Measurements from ENCODE around the gene PKD1L1. TPM values are rescaled to one million over a fixed set of nuclear protein-coding genes. Genes with fewer than 3 reads are reported as not detected.

The PKD1L1 gene
- total RNA-seq, 1 donor: under 0.01 TPM

DNA sequence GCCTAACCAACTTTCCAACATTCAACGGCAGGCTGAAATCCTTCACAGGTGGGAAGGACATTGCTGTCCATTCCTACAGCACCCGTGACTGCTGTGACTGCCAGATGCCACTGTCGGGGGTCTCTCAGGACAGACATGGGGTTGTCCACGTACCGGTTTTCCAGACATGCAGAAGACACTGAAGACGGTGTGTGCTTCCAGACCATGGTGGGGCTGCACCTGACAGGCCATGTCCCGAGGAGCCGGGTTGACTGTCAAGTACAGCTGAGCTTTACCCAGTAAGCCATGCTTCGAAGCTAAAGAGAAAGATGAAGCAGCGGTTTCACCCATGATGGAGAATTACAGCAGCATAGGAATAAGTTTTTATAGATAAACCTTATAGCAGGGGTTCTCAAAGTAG is 70.9 kb downstream of the PKD1L1 start:
- no peak for DNase-seq (ENCODE audit: low read depth)
- TF ChIP-seq, protein P1, sequence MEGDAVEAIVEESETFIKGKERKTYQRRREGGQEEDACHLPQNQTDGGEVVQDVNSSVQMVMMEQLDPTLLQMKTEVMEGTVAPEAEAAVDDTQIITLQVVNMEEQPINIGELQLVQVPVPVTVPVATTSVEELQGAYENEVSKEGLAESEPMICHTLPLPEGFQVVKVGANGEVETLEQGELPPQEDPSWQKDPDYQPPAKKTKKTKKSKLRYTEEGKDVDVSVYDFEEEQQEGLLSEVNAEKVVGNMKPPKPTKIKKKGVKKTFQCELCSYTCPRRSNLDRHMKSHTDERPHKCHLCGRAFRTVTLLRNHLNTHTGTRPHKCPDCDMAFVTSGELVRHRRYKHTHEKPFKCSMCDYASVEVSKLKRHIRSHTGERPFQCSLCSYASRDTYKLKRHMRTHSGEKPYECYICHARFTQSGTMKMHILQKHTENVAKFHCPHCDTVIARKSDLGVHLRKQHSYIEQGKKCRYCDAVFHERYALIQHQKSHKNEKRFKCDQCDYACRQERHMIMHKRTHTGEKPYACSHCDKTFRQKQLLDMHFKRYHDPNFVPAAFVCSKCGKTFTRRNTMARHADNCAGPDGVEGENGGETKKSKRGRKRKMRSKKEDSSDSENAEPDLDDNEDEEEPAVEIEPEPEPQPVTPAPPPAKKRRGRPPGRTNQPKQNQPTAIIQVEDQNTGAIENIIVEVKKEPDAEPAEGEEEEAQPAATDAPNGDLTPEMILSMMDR (IDR thresholded peaks at IDR 0.05; ENCODE audit: insufficient read depth, low read length): no peak
- H3K4me3 ChIP-seq (ENCODE audit: low read depth, low read length): no peak overlapping the region

DNA sequence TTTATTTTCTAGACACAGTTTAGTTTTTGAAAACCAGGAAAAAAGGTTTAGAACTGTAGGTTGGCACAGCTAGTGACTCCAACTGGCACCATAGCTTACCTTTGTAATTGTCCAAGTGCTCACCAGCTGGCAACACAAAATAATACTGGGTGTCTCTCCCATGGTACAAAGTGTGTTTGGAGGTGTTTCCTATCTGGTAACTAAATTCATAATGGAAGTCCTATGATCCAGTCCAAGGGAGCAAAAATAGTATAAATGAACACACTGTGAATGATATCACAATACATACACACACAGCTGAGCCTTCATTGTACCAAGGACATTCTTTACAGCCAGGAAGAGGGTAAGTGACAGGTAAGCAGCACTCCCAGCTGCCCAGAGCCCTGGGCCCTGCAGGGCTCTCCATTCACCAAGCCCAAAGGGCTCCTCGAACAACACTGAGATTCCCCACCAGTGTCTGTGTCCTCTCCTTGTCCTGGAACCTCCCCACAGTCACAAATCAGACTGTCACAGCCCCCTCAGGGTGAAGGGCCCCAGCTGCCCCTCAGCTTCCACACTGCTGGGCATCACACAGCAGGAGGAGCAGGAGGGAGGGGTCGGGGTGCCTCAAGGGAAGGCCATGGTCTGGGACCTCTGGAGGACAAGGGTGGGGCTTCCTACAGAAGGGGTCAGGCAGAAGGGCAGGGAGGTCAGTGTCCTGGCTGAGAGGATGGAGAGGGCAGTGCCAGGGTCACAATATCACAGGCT is 72.1 kb downstream of the PKD1L1 start:
- no peak overlapping the region for H3K4me3 ChIP-seq (ENCODE audit: low read depth, low read length)
- TF ChIP-seq, protein P1 (IDR thresholded peaks at IDR 0.05; ENCODE audit: insufficient read depth, low read length): no peak
- no peak for DNase-seq (ENCODE audit: low read depth)

DNA sequence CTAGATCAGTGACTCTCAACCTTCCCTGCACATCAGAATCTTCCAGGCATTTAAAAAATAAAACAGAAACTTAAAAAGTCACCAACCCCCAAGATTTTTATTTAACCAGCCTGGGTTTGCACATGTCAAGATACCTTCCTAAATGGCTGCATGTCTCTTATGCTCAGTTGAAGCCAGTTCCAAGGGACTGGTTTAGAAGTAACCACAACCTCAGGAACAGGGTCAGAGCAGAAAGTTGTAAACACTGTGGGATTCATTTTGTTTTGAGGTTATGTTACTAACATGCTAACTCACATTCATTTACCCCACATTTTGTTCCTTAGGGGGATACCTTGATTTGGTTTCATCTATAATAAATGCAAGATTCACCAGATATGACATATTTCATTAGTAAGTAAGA is 72.9 kb downstream of the PKD1L1 start:
- TF ChIP-seq, protein P1 (IDR thresholded peaks at IDR 0.05; ENCODE audit: insufficient read depth, low read length): no peak
- DNase-seq (ENCODE audit: low read depth): no peak
- no peak overlapping the region for H3K4me3 ChIP-seq (ENCODE audit: low read depth, low read length)

DNA sequence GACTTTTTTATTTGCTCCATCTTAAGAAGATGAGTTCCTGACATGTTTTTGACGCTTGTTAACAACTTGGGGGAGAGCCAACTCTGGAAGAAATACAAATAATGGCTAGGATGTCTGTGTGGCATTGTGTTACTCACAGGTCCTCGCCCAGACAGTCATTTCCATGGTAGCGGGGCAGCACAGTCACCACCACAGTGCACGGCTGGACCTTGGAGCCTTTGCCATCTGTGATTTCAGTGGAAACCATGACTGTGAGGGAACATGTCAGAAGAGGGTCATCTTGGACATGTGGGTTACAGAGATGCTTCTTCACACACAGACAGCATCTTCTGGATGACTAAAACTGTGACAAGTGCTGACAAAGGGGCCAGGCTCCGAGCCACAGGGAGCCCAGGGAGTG is 74.5 kb downstream of the PKD1L1 start:
- DNase-seq (ENCODE audit: low read depth): no peak
- TF ChIP-seq, protein P1 (IDR thresholded peaks at IDR 0.05; ENCODE audit: insufficient read depth, low read length): no peak
- H3K4me3 ChIP-seq (ENCODE audit: low read depth, low read length): no peak overlapping the region

DNA sequence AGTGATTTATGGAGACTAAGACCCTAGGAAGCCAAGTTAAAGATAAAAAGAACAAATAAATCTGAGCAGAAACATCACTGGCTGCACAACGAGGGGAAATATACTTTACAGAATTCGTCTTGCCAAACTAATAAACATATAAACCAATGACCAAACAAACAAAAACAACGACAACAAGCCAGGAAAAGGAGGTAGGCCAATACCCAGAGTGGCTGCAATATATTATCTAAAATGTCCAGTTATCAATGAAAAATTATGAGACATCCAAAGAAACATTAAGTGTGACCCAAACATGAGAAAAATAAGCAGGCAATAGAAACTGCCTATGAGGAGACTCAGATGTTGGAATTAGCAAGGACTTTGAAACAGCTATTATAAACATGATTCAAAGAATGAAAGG is 81.0 kb downstream of the PKD1L1 start:
- TF ChIP-seq, protein P1 (IDR thresholded peaks at IDR 0.05; ENCODE audit: insufficient read depth, low read length): no peak
- no peak overlapping the region for H3K4me3 ChIP-seq (ENCODE audit: low read depth, low read length)
- no peak for DNase-seq (ENCODE audit: low read depth)

DNA sequence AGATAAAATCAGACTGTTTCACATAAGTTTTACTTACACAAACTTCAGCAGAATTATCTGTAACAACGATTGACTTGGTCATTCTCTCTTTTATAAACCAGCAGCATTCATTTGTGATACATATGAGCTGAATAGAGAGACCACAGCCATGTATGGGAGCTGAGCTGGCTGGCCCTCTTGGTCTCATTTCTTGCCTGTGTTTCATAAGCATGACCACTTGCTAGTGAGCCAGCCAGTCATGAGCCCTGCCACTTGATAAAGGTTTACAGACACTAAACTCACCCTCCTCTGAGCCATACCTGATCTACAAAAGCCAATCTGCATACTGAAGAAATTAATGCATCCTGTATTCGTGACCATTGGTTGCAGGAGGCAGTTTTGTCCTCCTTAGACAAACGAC is 82.1 kb downstream of the PKD1L1 start:
- TF ChIP-seq, protein P1 (IDR thresholded peaks at IDR 0.05; ENCODE audit: insufficient read depth, low read length): no peak
- no peak for DNase-seq (ENCODE audit: low read depth)
- no peak overlapping the region for H3K4me3 ChIP-seq (ENCODE audit: low read depth, low read length)

Measured in fibroblast of the aortic adventitia (primary cell).